ENCODE data around the gene FILIP1L.

FILIP1L gene

DNA sequence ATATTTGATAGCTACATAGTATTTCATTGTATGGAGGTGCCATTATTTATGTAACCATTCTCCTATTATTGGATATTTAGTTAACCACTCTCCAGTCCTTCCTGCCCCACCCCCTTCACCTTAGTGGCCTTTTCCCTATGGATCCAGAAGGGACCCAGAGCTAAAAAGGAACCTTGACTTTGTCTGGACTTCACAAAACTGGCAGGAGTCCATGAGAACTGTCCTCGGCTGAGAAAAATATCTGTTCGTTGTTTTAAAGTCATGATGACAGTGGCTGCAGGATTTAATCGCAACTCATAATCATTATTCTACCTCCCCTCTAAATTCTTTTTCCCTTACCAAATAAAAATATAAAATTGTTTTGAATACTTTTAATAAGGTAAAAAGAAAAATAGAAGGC, 166.9 kb downstream of the FILIP1L start:
- H3K4me3 ChIP-seq (ENCODE audit: low read length), result no peak overlapping the region
- no peak for DNase-seq (ENCODE audit: low read depth, low spot score)

- no peak for DNase-seq (ENCODE audit: low read depth, low spot score)
- no peak overlapping the region for H3K4me3 ChIP-seq (ENCODE audit: low read length)
Observed at GRCh38 chr3:99945328-99945995, 168.8 kb downstream of the FILIP1L start.

DNA sequence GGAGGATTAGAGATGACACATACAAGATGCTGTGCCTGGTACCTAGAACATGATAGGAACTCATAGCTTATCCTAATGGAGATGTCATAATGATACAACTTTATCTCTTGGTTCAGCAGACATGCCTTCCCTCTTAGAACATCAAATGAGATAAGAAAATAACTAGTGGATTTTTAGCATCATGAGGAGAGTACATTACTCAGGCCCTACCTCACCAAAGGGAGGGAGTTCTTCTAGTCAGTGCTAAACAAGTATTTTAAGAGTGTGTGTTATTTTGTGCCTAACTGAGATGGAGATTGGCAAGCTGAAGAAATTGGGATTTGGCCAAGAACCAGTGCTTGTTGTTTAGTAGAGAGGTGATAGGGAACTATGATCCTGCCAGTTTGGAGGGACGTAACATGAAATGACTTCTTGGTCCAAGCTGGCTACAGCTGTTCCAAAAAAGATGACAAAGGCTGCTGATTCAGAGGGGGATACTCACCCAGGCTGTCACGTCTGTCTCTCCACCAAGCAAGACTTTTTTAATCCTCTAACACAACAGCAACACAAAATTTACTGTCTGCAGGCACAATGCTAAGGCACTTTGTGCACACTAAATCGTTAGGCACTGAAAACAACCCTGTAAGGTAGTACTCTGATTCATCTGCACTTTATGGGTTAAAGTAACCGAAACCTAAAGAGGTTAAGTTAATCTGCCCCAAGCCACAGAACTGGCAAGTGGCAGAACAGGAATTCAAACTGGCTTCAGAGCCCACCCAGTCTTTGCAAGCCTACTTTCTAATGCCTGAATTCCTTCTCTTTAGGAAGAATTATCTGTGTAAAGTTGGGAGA, 170.2 kb downstream of the FILIP1L start:
- no peak for DNase-seq (ENCODE audit: low read depth, low spot score)
- H3K4me3 ChIP-seq (ENCODE audit: low read length), result no peak overlapping the region

GRCh38 chr3:99941211-99941610, 173.1 kb downstream of the FILIP1L start:
- no peak for DNase-seq (ENCODE audit: low read depth, low spot score)

GRCh38 chr3:99940350-99940749, 174.0 kb downstream of the FILIP1L start:
- DNase-seq (ENCODE audit: low read depth, low spot score), result no peak
- no peak overlapping the region for H3K4me3 ChIP-seq (ENCODE audit: low read length)

More at GRCh38 chr3:99941211-99941610, 173.1 kb downstream of the FILIP1L start:
- H3K4me3 ChIP-seq (ENCODE audit: low read length), result no peak overlapping the region

GRCh38 chr3:99939876-99940275, 174.4 kb downstream of the FILIP1L start:
- H3K4me3 ChIP-seq (ENCODE audit: low read length), result no peak overlapping the region
- no peak for DNase-seq (ENCODE audit: low read depth, low spot score)

DNA sequence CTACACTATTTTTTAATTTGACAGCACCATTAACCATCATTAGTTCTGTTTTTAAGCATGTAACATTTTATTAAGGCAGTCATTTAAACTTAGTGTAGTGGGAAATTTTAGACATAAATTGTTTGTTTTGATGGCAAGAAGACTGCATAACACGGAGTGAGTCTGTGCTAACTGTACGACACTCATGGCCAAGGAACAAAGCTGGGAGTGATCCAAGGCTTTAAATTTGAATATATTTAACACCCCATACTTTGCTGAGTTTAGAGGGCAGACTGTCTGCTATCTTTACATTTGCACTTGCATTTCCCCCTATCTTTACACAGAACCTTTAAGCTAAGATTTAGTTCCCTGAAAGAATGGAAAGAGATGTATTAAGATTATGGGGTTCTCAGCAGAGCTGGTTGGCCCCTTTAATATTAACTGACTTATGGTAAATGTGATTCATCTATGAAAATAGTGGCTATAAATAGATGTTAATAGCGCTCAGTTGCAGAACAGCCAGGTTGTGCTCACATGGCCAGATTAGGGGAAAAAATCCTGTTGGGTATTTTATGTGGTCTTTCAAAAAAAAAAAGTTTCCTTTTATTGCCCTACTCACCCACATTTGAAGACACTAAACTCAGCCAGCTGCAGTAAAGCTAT, 175.9 kb downstream of the FILIP1L start:
- DNase-seq (ENCODE audit: low read depth, low spot score), result no peak
- no peak overlapping the region for H3K4me3 ChIP-seq (ENCODE audit: low read length)

- no peak overlapping the region for H3K4me3 ChIP-seq (ENCODE audit: low read length)
- no peak for DNase-seq (ENCODE audit: low read depth, low spot score)
Observed at GRCh38 chr3:99934975-99935797, 179.1 kb downstream of the FILIP1L start.

DNA sequence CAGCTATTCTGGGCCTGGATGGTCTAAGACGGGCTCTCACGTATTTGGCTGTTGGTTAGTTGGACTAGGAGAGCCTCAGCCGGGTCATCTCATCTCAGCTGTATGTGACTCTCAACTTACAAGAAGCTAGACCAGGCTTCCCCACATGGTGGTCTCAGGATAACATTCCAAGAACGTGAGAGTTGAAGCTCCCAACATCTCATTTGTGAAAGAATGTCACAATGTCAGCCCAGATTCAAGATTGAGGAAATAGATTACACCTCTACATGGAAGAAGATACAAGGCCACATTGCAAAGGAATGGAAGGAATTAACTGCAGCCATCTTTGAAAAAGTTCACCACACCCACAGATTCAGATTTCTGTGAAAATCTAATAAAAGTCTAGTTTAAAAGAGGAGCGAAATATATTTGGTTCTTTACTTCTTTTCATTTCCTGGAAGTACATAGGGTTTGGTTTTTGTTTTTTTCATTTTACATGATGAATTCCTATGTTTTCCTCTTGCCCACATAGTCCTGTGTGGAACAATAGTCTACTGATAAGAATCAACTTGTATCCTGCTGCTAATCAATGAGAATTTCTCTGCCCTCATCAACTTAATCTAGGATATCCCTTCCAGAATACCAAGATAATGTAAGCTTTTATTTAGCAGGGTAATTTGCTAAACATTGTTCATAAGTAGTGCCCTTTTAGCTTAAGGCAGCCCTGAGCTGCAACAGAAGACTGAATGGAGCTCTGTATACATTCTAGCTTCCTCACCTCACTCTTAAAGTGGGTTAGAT, 180.1 kb downstream of the FILIP1L start:
- no peak for DNase-seq (ENCODE audit: low read depth, low spot score)
- no peak overlapping the region for H3K4me3 ChIP-seq (ENCODE audit: low read length)

GRCh38 chr3:99931059-99931458, 183.2 kb downstream of the FILIP1L start:
- DNase-seq (ENCODE audit: low read depth, low spot score), result no peak

DNA sequence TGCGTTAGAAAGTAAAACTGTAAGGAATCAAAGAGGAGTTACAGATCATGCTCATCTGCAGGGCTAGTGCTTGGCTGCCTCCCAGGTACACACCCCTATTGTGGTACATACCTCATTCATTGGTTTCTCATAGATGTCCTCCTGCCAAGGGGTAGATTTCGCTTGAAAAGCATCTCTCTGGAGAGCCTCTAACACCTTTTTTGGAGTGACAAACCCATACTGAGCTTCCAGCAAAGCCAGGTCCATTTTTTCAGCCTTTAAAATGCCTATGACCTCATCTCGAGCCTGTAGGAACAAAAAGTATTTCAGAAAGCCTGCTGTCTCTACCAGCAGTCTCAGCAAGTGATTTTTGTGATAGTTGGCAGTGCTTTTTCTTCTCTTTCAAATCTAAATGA, 184.6 kb downstream of the FILIP1L start:
- DNase-seq (ENCODE audit: low read depth, low spot score), result no peak
- no peak overlapping the region for H3K4me3 ChIP-seq (ENCODE audit: low read length)

More at GRCh38 chr3:99931059-99931458, 183.2 kb downstream of the FILIP1L start:
- no peak overlapping the region for H3K4me3 ChIP-seq (ENCODE audit: low read length)

DNA sequence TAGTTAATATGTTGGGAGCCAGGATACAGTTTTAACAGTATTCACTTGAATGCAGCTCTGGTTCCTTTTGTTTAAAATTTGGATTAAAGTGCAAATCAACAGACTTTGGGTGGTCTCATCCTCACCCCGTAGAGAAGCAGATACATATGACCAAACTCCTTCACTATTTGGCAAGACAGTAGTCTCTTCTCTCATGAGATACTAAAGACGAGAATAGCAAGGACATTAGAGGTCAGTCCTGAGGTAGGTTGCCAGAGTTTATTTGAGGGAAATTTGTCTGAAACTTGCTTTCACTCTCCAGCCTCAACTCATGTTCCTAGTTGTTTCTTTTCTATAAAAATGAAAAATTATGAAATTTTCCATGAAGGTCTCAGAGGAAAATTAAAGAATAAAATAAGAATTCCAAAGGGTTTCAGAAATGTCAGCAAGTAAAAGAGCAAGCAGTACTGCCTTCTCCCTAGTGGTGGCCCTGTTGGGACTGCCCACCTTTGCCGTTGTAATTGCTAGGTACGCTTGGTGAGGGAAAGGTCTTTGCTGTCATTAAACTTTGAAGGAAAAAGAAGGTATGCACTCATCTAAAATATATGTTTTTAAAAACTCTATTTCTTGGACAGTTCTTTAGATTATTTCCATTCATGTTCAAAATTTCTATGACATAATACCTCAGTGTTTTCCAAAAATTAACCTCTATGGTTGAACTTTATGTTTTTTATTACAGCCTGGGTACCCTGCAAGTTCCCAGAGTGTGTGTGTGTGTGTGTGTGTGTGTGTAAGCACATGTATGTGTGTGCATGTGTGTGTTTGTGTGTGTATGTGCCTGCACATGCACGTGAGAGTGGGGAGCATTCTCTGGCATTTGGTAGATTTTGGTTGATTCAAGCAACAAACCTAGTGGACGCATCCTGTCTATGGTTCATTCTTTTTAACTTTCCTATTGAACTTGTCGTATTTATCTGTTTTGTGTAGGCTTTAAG, 185.2 kb downstream of the FILIP1L start:
- no peak for DNase-seq (ENCODE audit: low read depth, low spot score)
- no peak overlapping the region for H3K4me3 ChIP-seq (ENCODE audit: low read length)

DNA sequence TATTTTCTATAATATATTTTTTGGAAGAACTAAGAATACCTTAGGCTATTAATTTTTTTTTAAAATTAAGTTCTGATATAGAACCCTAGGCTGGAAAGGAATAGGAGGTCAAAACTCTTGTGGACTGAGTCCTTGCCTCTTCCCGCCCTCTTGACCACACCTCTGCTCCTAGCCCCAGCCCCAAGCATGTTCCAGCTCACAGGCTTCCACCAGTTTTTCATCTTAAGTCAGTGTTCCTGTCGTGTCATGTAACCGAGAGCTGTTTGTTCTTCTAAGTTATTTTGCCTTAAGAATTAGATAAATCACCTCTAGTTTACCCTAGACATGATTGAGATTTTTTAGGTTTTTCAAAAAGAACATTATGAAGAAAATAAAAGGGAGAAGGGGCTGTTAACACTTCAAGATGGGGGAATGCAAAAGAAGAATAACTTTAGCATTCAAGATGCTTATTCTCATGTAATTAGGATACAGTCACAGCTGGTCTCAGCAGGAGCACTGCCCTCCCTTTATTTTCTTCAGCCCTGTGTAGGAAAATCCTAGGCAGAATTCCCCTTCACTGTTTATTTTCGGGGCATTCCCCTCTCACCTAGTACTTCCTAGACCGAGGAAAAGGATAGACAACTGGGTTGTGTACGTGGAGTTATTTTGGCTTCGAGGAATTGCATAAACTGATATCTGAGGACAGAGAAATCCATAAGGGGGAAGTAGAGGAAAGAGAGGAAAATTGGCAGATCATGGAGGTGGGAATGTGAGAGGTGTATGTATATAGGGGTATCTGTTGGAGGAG, 186.4 kb downstream of the FILIP1L start:
- no peak for DNase-seq (ENCODE audit: low read depth, low spot score)
- no peak overlapping the region for H3K4me3 ChIP-seq (ENCODE audit: low read length)

DNA sequence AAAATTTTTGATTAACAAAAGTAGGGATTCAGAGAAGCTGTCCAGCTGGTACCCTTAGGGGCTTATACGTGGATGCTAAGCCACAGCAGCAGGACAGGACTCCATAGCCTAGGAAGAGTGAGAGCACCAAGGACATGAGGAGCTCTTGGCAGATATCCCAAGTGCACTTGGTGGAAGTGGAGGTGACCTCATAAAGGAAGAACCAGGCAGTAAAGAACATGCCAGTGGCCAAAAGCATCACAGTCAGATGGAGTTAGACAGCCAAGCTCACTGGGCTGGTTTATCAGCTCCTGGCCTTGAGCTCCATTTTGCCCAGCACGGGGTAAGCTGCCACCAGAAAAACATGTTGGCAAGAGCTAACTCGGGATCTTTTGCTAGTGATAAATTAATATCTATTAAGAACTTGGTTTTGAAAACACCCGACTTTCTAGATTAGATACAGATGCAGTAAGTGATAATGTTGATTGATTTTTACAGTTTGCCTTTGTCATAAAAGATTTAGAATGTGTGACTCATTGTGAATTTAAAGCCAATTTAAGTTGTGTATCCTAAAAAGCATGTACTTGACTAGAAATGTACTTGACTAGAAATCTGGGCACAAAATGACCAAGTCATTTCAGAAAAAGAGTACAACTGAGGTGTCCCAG, 188.6 kb downstream of the FILIP1L start:
- no peak for DNase-seq (ENCODE audit: low read depth, low spot score)
- no peak overlapping the region for H3K4me3 ChIP-seq (ENCODE audit: low read length)

DNA sequence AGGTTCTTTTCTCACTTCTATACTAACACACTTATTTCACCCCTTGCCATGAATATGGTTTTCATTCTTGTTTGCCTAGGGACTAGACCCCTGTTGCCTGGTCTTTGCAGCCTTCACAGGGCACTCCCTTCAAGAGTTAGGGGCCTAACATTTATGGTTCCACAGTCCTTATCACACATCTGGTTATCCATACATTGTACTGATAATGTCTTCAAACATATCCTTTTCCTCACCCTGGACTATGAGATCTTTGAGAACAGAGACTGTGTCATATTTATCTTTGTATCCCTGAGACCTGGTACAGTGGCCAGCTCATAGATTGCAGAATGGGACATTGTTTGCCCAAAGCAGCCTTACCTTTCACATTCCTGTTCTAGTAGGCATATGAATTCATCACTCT, 190.4 kb downstream of the FILIP1L start:
- H3K4me3 ChIP-seq (ENCODE audit: low read length), result no peak overlapping the region
- no peak for DNase-seq (ENCODE audit: low read depth, low spot score)

DNA sequence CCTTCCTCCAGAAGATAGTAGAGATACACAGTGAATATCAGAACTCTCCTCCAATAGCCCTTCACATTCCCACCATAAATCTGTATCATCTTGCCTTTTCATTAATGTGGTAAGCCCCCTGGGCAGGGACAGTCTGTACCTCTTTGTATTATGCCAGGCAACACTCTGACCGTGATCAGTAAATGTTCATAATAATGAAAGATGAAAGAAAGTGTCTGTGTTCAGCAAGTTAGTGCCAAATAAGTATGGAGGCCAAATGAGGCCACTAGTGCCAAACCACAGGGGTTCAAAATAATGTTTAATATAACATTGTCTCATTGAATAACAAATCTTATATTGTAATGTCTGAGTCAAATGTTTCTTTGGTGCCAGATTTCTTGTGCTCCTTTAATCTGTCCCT, 192.3 kb downstream of the FILIP1L start:
- no peak for DNase-seq (ENCODE audit: low read depth, low spot score)
- H3K4me3 ChIP-seq (ENCODE audit: low read length), result no peak overlapping the region

DNA sequence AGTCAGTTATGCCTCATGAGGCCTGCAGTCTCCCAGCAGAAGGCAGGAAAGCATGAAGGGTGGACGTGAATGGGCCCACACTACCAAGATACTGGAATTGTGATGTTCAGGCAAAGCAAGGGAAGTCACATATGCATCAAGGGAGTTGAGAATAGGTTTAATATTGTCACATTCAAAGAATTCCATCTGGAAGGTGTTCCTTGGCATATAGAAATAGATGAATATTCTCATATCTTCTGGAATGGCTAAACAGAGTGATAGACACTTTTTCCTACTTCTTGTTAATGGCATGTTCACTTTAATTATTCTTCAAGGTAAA, 193.0 kb downstream of the FILIP1L start:
- H3K4me3 ChIP-seq (ENCODE audit: low read length), result no peak overlapping the region
- DNase-seq (ENCODE audit: low read depth, low spot score), result no peak
